HG02884 (cell line): ENCODE results near the gene PPFIA3.
"Not testable (repeated sequence)": the region's sequence is repeated elsewhere in the genome, so short reads cannot be mapped to it uniquely, and the experiment has no call there.

Experiments used
- ATAC-seq: cut with Tn5 transposase; IDR thresholded peaks from one replicate; pipeline ENCODE4 v1.9.1; 2021; ENCODE audit warnings: mild to moderate bottlenecking, moderate library complexity; ENCODE audit not compliant: unreplicated experiment

The PPFIA3 gene

GRCh38 chr19:49173198-49173597 lies 53.9 kb downstream of the PPFIA3 start:
- ATAC-seq, result no peak

- ATAC-seq, result no peak
These were observed 61.3 kb downstream of the PPFIA3 start for GRCh38 chr19:49180659-49181058.

GRCh38 chr19:49182010-49182847 lies 62.9 kb downstream of the PPFIA3 start:
- ATAC-seq, result not testable (repeated sequence)

GRCh38 chr19:49182848-49183375 lies 63.6 kb downstream of the PPFIA3 start:
- no peak for ATAC-seq

GRCh38 chr19:49186108-49186507 lies 66.8 kb downstream of the PPFIA3 start:
- ATAC-seq, result no peak

- no peak for ATAC-seq
These were observed 69.4 kb downstream of the PPFIA3 start for GRCh38 chr19:49188626-49189200.

GRCh38 chr19:49189259-49189658 lies 69.9 kb downstream of the PPFIA3 start:
- no peak for ATAC-seq

GRCh38 chr19:49190781-49191180 lies 71.4 kb downstream of the PPFIA3 start:
- no peak for ATAC-seq

GRCh38 chr19:49193822-49194394 lies 74.6 kb downstream of the PPFIA3 start:
- ATAC-seq, result no peak

- ATAC-seq, result no peak
These were observed 75.1 kb downstream of the PPFIA3 start for GRCh38 chr19:49194408-49194807.

- no peak for ATAC-seq
These were observed 77.3 kb downstream of the PPFIA3 start for GRCh38 chr19:49196527-49197240.

- ATAC-seq, result no peak
These were observed 81.0 kb downstream of the PPFIA3 start for GRCh38 chr19:49200238-49200862.
